GM12872 (cell line): ENCODE data around the gene DNAH12.

Source experiments
- TF ChIP-seq, protein P1 (sequence below): IDR thresholded peaks from 3 replicates; pipeline ENCODE4 v1.5.1; 2011; ENCODE audit warnings: low read depth, mild to moderate bottlenecking, low read length, moderate library complexity; ENCODE audit not compliant: insufficient read depth

Gene DNAH12

DNA sequence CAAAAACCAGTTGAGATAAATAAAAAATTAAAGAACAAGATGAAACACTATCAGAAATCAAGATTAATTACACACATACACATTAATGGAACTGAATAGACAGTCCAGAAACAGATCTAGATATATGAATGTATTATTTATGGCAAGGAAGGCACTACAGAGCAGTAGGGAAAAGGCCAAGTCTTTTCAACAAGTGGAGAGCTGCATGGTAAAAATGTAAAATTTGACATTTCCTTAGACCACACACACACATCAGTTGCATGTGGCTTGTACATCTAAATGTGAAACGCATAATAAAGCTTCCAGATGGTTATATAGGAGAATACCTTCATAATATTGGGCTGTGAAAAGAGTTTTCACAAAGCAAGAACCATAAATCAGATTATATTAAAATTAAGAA, 193.9 kb downstream of the DNAH12 start:
- TF ChIP-seq, protein P1, sequence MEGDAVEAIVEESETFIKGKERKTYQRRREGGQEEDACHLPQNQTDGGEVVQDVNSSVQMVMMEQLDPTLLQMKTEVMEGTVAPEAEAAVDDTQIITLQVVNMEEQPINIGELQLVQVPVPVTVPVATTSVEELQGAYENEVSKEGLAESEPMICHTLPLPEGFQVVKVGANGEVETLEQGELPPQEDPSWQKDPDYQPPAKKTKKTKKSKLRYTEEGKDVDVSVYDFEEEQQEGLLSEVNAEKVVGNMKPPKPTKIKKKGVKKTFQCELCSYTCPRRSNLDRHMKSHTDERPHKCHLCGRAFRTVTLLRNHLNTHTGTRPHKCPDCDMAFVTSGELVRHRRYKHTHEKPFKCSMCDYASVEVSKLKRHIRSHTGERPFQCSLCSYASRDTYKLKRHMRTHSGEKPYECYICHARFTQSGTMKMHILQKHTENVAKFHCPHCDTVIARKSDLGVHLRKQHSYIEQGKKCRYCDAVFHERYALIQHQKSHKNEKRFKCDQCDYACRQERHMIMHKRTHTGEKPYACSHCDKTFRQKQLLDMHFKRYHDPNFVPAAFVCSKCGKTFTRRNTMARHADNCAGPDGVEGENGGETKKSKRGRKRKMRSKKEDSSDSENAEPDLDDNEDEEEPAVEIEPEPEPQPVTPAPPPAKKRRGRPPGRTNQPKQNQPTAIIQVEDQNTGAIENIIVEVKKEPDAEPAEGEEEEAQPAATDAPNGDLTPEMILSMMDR = no peak

DNA sequence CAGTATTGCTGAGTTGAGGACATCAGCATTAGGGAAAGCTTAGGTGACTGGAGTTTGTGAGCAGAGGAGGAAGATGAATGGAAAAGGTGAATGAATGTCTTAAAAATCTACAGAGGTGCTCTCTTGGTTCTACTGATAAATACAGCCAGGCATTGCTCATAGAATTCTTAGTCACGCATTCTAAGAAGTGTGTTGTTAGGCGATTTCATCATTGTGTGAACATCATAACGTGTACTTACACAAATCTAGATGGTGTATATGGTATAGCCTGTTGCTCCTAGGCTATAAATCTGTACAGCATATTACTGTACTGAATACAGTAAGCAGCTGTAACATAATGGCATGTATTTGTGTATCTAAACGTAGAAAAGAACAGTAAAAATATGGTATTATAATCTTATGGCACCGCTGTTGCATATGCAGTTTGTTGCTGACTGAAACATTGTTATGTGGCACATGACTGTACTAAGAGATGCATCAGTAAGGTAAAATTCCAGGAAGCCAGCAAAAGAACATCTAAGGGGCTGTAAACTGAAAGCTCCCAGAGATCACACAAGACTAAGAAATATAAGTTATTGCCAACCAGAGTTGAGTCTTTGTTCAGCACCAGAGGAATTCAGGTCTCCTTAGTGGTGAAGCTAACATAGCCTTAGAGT, 208.7 kb downstream of the DNAH12 start:
- TF ChIP-seq, protein P1 = no peak

DNA sequence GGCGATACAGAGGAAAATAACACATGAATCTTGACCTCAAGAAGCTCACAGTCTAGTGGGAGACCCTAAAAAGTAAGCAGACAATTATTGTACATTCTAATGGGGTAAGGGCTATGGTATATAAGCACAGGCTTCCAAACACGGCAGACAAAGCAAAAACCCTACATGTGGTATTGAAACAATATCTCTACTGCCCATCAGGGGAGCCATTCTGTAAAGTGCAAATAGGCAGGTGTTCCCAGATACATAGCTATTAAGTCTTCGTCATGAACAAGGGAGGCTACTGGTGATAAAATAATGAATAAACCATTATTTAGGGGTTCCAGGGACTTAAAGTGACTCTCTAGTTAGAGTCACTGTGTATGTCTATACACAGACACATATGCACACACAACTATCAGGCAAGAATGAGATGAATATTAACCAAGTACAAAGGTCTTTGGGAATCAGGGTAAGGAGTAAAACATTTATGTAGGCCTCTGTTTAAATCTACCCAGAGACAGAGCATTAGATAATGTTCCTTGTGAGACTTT, 213.0 kb downstream of the DNAH12 start:
- TF ChIP-seq, protein P1 = peak; percentile 25; the same call in 2 of the 3 replicates

DNA sequence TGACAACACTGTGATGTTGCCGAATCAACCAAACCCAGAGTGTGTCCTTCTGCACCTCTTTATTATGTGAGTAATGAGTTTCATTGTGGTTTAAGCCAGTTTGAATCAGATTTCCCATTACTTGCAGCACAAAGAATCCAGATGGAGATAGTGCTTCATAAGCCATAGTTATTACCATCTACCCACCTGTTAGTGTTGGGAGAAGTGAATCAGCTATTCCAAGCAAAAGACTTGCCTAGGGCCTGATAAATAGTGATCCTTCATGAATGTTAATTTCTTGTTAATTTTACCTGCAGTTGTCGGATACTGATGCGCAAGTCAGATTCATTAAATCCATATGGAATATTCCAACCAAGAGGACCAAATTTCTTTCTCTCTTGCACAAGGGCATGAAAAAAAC, 229.9 kb downstream of the DNAH12 start:
- TF ChIP-seq, protein P1 = no peak

DNA sequence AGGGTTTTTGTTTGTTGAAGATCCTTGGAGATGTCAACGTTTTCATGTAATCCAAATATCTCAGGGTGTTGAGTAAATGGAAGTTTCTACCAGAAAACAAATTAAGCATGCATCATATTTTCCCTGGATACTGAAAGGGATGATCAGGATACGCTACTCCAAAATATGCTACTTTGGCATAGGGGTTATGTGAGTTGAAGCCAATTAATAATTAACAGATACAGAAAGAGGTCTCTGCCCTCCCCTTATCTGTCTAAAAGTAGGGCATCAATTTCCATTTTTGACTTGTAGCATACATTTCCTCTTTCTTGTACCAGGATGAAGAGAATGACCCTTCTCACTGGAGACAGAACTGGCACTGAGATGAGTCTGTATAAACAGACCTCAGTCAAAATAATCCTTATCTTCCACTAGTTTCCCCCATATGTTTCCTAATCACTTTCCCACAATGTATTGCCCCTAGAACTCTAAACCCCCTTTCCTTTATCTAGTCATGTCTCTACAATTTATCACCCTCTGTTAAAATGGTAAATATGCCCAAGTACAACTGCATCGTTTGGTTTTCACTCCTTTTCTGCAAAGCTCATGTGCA, 234.3 kb downstream of the DNAH12 start:
- TF ChIP-seq, protein P1 = no peak

DNA sequence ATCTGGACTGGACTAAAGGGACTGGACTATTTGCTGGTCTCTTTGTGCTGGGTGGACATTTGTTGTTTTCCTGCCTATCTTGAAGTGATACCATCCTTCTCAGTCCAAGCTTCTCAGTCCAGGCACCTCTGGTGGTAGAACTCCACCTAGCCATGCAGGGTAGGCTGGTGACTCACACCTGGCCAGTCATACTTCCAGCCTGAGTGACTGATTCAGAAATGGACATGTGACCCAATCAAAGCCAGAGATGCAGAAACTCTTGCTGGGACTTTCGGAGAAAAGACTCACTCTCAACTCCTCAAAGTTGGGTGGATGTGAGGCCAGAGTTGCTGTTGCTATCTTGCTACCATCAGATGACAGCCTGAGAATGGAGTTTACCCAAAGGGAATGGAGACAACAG, 246.1 kb downstream of the DNAH12 start:
- TF ChIP-seq, protein P1 = no peak

DNA sequence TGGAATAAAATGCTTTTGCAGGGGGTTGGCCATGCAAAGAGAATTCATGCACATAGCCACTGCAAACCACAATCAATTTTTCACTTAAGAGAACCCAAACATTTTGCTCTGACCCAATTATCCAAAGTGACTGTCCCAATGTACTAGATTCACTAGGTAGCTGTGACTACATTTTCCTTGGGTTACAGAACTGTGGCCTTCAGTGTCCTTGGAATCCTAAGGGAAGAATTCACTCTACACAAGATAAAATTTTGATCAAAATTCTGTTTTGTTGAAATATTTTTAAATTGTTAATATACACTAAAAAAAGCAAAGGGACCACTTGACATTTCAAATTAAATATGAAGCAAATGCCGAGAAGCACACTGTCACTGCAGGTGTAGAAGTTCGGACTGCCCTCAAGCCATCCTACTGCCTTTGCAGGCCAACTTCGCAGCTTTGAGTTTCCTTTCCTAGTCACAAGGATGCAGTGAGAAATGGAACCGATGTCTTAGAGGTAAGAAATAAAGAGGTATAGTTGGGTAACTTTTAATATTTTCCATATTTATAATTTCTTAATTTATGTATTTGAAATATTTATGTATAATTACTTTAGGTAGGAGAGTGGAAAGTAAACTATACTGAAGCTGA, 251.1 kb downstream of the DNAH12 start:
- TF ChIP-seq, protein P1 = no peak
